Fibroblast of skin of back (primary cell): ENCODE results near the gene TMEM273.

Source experiments
- DNase-seq: peaks from one replicate; pipeline ENCODE4 v3.0.0-alpha.2; 2013

TMEM273 gene

DNA sequence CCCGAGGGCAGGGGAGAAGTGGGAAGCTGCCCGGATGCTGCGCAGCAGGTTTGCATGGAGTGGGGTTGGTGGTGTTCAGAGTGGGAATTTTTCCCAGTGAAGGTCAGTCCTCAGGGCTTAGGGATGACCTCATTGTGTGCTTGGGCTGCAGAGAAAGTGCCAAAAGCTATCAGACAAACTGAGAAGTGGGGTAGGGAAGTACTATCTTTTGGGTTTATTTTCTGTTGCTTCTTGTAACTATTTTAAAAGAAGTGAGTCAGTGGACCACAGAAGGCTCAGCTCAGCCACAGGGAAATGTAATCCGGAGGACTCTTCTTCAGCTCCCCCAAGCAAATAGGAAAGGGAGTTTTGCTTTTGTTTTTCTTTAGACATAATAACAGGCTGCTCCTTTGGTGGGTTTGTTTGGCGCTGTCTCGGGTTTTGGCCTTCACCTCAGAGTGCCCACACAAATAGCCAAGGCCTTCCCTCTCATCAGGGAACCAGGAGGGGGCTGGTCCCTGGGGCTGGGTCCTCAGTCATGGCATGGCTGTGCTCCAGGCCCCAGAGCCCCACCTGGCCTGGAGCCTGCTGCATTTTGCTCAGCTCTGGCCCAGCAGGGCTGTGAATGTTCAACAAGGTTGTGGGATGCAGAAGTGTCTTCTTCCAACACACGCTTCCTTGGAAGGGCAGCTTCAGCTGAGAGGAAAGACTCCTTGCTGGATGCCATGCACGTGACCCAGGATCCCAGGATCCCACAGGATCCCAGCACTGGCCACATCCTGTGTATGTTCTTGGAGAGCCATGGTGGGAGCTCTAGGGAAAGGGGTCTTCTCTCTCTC lies 49.0 kb downstream of the TMEM273 start:
- DNase-seq = peak; percentile 92

DNA sequence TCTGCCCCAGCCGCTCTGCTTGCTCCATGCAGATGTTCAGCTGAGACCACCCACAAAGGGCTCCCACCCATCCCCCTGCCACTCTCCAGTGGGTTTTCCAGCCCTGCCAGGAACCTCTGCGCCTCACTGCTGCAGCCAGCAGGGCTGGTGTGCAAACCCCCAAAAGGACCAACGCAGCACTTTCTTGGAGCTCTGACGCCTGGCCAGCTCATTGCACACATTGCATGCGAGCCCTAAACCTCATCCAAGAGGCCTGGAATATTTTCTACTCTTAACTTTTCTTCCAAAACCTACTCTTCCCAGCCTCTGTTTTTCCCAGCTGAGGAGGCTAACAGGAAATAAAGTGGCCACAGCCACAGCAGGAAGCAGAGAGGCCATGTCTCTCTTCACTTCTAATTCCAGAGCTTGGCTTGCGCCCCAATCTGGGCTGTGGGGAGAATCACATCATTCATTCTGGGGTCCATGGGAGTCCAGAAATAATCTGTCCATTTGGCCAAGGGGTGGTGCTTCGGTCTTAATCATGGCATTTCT lies 49.8 kb downstream of the TMEM273 start:
- DNase-seq = peak; percentile 93

DNA sequence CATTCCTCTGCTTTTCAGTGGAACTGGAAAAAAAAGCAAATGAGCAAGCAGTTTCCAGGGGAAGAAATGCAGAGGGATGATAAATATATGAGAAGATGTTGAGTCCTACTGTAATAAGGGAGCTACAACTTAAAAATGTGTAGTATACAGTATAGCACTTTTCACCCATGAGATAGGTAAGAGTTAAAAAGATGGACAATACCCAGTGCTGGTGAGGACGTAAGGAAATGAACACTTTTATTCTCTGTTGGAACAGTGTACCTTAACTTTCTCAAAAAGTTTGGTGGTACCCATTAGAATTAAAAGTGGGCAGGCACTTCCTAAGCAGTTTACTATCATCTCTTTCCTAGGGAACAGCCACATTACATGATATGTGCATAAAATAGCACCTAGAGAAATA lies 51.7 kb downstream of the TMEM273 start:
- DNase-seq = no peak

DNA sequence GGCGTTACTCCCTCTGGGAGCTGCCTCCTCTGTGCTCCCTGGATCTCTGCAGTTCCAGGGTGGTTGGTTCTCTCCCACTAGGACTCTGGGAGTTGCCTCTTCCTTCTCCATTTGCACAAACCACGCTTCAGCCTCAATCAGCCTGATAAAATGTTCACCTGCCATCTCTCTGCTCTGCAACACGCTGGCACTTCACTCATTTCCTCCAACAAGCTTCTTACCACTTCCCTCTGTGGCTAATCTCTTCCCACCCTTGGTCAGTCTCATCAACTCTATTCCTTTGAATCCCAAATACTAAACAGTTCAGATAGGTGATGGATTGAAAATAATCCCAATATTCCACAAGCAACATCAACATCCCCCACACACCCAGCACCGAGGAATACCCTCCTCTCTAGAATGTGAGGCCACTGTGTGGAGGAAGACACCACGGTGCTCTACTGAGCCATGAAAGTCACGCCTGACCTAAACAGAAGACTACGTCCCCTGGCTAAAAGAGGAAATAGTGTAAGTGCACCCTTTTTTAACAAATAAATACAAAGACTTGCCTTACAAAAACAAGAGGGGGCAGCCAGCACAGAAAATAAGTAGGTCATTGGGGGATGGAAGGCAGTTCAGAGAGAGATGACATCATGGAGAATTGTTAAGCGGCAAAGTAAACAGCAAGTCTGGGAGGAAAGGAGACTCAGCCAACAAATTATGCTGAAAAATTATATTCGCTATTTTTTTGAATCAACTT lies 52.4 kb downstream of the TMEM273 start:
- peak; percentile 83 for DNase-seq

DNA sequence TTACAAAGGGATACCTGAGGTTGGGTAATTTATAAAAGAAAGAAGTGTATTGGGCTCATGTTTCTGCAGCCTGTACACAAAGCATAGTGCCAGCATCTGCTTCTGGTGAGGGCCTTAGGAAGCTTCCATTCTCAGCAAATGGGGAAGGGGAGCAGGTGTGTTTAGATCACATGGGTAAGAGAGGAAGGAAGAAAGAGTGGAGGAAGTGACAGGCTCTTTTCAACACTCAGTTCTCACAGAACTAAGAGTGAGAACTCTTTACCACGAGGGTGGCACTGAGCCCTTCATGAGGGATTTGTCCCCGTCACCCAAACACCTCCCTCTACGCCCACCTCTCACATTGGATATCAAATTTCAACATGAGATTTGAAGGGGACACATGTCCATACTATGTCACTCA lies 53.9 kb downstream of the TMEM273 start:
- no peak for DNase-seq

DNA sequence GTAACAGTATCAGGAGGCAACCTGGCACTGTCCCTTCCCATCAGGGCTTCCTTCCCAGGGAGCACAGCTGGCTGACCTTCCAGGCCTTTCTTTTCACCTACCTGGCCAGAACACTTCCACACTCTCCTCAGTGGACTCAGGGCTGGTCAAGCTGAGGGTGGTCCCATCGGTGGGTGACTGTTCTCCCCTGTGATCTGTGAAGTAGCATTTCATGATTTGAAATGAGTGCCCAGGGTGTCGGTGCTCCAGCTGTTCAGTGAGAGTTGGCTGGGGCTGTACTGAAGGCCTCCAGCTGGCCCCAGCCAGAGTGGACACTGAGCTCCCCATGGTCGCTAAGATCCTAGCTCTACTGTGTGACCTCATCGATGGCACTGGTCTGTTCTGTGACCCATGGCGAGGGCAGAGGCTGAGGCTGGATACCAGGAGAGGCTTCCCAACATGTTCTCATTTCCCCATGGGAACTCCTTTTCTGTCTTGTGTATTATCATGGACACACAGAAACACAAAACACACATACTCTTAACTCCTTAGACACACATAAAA lies 54.4 kb downstream of the TMEM273 start, which contains the start of gene FAM170B:
FAM170B (minus strand) TSS at position 316 of the 543 bp plus-strand sequence; CDS start at position 213, 103 bp downstream.
- DNase-seq = no peak

DNA sequence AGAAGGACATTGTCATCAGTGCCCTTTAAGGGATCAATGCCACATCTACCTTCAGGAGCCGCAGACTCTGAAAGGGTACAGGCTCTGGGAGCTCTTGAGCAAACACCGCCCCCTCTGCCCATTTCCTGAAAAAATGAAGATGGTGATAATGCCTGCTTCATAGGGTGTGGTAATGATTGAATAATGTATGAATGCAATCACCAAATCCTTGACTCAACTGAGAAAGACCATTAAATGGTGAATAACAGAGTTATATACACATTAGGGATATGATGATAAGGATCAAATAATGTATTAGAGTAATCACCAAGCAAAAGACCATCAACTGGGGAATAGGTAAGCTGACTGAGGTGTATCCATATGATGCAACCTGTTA lies 55.8 kb downstream of the TMEM273 start:
- DNase-seq = no peak

DNA sequence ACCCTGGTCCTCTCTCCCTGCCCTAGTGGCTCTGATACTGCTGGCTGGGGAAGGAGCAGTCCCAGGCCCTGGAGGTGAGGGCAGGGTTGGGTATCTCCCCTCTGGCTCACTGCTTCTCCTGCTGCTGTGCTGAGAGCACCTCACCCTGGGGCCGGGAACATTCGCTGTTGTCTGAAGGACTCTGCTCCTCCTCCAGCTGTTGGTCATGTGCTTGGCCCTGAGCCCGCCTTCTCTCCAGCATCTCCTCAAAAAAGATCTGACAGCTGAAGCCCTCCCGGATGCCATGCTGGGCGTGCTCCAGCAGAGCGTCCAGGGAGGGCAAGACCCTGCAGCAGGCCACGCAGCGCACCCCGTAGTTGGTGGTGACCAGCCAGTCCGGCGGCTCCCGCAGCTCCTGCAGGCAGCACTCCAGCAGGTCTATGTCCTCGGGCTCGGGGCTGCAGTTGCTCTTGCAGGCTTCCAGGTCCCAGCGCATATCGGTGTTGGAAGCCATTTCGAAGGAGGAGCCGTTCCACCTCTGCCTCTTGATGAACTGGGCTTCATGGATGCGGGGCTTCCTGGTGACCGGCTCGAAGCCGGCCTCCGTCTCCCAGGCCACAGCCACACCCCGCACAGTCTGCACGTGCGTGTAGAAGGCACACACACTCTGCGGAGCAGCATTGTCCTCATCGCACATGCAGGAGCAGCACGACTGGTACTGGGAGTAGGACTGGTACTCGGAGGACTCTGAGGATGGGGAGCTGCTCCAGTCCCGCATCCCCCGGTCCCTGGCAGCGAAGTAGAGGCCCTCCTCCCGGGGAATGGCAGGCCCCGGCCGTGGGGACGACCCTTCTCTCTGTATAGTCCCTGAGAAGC lies 56.5 kb downstream of the TMEM273 start:
- no peak for DNase-seq

DNA sequence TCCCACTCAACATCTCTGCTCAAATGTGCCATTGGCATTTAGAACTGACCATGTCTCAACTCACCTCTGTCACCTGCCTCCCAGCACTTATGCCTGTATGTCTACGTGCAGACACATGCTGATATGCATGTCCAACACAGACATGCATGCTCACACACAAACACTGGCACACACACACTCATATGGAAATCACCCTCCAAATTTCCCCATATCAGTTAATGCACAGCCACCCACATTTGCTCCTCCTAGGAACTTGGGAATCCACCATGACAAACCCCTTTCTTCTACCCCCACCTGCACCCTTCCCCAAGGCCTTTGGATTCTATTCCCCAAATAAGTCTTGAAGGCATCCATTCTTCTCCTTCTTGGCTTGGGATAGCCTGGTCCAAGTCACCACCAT lies 58.8 kb downstream of the TMEM273 start:
- DNase-seq = no peak

DNA sequence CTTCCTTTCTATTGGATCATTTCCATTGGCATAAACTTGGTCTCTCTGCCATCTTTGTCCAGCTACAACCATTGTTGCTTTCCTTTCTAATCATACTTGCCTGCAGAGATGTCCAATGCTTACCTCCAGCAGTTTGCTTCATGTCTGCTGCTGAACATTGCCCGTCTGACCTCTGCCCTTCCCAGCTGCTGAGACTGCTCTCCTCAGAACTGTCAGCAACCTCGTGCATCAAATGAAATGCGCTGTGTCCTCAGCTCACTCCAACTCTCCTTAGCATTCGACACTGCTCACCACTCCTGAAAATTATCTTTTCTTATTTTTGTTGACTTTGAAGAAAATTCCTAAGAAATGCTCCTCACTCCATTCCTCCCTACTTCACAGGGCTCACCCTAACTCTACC lies 59.3 kb downstream of the TMEM273 start:
- no peak for DNase-seq

DNA sequence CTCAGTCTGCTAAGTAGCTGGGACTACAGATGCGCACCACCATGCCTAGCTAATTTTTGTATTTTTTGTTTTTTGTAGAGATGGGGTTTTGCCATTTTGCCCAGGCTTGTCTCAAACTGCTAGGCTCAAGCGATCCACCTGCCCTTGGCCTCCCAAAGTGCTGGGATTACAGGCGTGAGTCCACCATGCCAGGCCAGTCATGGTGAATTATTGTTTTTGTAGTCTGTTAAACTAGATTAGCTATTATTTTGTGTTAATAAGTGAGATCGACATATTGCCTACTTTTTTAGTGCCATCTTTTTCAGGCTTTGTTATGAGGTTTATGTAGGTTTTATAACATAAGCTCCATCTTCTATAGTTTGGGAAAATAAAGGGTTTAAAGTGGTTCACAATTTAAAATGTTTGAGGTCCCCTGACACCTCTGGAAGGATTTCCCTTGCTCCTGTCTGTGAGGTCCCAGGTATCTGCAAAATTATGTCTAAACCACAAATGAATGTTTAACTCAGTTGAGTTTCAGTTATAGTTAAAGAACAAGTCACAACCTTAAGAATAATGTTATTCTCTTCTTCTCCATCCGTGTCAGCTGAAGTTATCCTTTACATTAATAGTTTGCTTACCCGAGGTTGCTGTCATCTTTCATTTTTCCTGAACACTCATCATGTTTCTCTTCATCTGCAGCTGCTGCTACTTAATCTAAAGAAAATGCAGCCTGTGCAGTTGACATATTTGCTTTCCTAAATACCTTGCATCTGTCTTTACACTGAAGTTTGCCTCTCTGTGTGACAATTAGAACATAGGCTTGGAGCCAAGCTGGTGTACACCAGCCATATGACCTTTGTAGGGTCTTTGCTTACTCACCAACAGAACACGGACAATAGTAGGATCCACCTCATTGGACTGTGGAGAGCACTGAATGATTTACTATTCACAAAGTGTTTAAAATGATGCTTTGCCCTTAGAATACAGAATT lies 63.9 kb downstream of the TMEM273 start:
- DNase-seq = no peak

DNA sequence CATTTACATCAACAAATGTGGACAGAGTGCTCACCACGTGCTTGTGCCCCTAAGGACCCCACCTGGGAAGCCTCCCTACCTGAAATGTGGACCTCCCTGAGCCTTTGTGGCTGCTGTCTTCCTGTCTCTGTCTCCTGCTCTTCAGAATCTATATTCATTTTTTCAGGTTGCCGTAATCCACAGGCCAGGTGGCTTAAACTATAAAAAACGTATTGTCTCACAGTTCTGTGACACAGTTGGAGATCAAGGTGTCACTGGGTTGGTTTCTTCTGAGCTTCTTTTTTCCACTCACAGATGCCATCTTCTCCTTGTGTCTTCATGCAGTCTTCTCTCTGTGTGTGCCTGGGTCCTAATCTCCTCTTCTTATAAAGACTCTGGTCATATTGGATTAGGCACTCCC lies 67.3 kb downstream of the TMEM273 start:
- DNase-seq = no peak

DNA sequence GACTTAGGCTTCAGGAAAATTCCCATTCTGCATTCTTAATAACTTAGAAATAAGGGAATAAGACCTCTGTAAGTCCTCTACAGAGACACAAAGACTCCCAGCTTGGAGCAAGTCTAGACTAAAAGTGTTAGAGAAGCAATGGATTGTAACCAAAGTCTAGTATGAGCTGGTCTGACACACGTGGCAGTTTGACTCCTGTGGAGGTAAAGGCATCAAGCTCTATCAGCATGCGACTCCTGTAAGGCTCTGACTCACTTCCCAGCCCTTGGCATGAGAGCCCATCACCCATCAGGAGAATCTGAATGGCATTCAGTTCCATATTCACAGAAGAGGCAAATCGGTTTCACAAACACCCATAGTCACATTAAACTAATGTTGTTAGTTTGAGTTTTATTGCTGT lies 68.4 kb downstream of the TMEM273 start:
- DNase-seq = peak; percentile 79

DNA sequence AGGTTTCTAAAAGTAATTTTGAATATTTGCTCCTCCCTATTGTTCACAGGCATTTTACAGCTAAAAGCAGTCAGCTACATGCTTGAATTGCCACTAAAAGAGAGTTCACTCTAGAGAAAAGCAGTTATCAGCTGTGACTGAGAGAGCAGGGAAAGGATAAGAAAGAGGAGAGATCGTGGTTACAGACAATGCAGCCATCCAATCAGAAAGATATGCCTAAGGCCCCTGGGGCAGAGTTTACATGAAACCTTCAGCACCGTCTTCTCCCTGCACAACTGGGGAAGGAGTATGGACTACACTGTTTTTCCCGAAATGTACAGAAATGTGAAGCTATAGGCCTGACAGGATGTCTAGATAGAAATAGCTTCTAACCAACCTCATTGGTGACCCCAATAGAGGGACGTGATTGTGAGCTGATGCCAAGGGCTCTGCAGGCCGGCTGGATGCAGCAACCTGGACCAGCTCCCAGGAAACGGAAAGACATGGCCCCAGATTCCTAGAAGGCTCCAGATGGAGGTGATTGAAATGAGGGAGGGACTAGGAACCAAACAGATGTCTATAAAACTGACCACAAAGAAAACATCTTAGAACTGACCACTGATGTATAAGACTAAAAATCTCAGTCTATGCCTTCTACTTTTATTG lies 69.6 kb downstream of the TMEM273 start:
- no peak for DNase-seq

DNA sequence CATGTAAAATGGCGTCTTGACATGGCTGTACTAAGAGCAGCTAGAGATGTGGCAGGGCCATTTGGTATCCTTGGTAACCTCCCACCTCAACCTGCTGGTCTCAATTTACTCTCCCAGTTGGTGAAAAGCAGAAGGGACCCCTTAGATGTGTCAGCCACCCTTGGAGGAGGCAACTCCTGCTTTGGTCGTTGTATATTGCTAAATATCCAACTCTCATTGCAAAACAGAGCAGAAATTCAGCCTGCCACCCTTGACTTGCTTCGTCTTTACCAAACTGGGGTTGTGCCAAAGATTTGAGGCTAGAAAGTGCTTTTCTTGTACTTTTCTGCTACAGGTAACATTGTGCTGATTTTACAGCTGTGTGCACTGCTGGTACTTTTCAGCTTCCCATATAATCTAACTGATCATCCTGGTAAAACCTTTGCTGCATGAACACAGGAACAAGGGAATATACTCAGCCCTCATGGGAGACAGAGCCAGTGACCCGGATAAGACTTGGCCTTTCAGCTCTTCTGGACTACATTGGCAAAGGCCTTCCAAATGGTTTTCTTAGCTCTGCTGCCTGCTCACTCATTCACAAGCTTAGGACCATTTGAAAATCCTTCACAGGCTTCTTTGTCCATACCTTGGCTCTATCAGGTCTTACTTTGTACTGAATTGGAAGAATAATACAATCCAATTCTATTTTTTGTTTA lies 70.7 kb downstream of the TMEM273 start:
- DNase-seq = no peak

DNA sequence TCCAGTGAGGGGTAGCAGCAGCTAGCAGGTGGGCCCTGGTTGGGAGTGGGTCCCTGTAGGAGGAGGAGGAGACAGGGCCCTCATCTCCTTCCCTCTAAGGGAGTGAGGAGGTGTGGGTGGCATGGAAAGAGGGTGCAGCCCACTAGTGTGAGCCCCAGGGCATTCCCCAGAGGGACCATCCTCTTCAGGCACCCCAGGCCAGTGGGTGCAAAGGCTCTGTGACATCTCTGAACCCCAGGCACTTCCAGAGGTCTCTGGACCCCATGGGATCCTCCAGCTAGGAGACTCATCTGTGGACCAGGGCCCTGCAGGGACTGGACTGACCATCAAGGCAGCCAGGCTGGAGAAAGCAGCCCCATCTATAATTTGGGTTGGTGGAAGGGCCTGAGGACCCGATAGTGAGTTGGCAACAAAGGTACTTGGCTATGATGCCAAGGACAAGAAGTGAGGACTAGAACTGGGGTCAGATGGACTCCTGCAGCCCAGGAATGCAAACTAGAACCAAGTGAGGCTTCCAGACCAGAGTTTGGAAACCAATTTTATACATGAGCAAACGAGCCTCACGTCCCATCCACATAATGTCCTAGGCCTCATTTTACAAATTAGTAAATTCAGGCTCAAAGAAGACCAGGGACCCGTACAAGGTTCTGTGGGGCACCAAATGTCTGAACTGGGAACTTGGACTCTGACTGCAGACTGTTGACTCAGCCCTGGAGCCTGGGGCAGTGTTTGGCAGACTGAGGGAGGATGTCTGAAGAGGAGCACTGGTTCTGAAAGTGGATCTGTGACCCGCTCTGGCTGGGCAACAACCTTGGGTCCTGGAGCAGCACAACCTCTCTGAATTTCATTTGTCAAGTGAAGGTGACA lies 71.4 kb downstream of the TMEM273 start:
- no peak for DNase-seq

DNA sequence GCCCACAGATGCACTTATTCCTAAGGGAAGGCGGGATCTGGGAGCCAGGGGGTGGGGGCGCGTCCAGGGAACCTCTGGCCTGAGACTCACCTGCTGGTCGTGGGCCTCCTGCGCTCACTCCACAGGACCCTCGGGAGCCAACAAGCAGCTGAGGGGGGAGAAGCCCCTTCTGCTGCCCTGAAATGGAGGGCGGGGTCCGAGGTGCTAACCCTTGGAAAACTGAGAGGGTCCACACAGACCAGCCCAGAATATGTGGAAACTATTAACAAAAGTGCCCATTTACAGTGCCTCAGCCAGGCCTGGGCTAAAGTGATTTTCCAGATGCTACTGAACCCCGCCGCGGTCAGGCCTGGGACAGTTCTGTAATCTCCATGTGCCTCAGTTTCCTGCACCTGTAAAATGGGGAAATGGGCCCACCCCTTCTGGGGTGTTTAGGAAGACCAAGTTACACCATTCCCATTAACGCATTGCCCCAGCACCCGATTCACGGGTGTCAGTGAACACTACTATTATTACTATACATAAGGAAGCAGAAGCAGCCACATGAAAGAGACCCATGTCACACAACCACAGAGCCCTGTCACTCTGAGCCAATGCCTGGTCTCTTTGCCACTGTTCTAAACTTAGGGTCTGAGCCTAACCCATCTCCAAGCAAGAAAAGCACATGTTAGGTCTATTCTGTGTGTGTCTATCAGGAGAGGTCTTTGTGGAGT lies 72.2 kb downstream of the TMEM273 start:
- no peak for DNase-seq
